GM21360 (cell line): ENCODE measurements around the gene SKI.
A peak's percentile ranks its signal among the peaks of the same experiment; 100 is the strongest.

Experiments
- ATAC-seq: cut with Tn5 transposase; IDR thresholded peaks from one replicate; pipeline ENCODE4 v1.9.1; 2021; ENCODE audit warnings: mild to moderate bottlenecking, moderate library complexity; ENCODE audit not compliant: unreplicated experiment

SKI gene

GRCh38 chr1:2274929-2275475 lies 46.9 kb downstream of the SKI start:
- ATAC-seq: no peak

GRCh38 chr1:2275796-2276536 lies 47.8 kb downstream of the SKI start:
- ATAC-seq: no peak

DNA sequence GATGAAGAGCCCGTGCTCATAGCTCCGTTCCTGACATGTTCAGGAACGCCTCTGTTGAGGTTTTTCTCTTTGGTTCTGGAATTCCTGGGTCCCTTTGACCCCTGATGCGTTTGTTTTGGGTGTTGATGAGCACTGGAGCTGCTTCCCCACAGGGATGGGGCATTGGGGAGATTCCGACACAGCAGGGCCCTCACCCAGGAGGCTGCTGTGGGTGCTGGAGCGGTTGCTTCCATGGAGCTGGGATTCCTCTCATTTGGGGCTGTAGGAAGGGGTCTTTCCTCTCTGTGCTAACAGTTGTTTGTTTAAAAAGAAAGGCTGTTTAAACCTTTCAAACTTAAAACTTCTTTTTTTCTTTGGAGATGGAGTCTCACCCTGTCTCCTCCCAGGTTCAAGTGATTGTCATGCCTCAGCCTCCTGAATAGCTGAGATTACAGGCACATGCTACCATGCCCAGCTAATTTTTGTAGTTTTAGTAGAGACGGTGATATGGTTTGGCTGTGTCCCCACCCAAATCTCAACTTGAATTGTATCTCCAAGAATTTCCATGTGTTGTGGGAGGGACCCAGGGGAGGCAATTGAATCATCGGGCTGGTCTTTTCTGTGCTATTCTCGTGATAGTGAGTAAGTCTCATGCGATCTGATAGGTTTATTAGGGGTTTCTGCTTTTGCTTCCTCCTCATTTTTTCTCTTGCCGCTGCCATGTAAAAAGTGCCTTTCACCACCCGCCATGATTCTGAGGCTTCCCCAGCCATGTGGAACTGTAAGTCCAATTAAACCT lies 48.9 kb downstream of the SKI start:
- ATAC-seq: no peak

GRCh38 chr1:2277741-2278488 lies 49.8 kb downstream of the SKI start:
- no peak for ATAC-seq

DNA sequence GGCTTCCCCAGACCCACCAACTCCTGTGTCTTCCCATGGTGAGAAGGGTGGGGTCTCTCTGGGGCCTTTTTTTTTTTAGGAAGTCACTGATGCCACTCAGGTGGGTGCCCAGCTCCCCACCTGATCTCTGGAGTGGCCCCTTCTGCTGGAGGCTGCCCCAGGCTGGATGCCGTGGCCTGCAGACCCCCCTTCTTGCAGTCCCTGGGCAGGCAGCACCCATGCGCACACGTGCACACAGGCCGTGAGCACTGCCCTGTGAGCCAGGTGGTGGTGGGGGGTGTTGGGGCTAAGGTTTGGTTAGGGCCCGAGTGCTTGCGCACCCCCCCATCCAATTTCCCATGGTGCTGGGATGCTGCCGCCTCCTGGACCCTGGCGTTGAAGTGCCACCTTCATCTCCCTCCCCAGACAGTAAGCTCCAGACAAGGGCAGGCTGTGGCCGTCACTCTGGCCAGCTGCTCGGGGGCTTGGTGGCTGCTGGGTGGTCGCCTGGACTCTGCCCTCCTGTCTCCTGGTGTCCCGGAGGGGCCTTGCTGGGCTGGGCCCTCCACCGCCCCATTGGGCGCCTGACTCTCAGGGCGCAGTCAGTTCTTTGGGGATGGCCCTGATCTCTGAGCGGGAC lies 50.6 kb downstream of the SKI start:
- ATAC-seq: no peak

- no peak for ATAC-seq
Measured at GRCh38 chr1:2279210-2279639, 51.1 kb downstream of the SKI start.

- no peak for ATAC-seq
Measured at GRCh38 chr1:2279817-2280216, 51.7 kb downstream of the SKI start.

GRCh38 chr1:2282556-2283270 lies 54.6 kb downstream of the SKI start:
- no peak for ATAC-seq

DNA sequence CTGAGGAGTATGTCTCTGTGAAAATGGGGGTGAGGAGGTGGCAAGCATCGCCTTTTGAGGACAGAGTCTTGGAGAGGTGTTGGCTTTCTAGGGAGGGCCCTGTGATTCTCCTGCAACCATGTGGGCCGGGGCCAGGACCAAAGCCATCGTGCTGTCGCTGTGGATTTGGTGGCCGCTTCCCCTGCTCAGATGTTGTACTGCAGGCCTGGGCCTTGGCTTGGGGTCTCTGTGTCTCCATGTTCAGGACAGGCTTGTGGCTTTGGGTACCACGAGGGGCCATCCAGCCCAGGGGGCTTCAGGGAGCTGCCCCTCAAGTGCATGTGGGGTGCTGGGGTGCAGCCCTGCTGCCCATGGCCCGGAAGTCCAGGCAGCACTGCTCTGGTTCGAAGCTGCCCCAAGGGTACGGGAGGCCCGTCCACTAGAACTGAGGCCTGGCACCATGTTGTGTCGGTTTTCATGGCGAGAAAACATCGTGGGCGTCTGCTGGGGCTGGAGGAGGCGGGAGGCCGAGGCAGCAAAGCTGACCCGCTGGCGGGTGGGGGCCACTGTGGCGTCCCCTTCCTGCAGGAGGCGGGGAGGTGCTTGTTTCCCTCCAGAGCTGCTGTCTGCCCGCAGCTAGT lies 55.4 kb downstream of the SKI start:
- ATAC-seq: no peak

DNA sequence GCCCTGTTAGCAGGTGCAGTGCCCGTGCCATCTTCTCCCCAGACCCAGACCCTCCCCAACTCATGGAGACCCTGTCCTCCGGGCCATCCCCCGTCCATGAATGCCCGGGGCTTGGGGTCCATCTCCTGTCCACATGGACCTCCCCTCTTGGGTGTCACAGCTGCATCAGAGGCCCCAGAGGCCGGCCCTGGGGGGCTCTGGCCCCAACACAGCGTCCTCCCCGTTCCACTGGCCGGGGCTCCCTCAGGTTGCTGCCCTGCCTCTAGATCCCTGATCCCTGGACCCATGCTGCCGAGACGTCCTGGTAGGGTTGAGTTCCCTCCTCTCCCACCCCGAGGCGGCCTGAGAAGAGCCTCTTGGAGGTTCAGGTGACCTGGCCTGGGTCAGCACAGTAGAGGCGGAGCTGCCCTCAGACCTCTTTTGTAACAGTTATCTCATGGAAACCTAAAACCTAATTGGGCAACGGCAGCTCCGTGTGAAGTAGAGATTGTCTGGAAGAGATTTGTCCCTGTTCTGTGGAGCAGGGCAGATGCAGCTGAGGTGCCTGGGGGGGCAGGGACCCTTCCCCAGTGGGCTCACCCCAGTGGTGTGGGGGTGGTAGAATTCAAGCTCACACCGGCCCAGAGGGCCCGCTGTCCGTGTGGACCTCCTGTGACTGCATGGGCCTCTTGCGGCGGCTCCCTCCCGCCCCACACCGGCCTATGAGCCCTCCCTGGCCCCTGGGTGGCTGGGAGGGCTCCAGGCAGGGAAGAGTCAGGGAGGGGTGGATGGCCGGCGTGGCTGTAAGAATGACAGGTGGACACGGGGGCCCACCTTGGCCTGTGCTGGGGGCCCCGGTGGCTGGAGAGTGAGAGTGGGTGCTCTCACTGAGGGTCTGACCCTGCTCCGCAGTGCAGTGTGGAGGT lies 56.1 kb downstream of the SKI start:
- ATAC-seq: no peak

GRCh38 chr1:2284932-2285331 lies 56.8 kb downstream of the SKI start:
- ATAC-seq: no peak

GRCh38 chr1:2286923-2287322 lies 58.8 kb downstream of the SKI start:
- no peak for ATAC-seq

GRCh38 chr1:2287649-2288048 lies 59.5 kb downstream of the SKI start:
- no peak for ATAC-seq

GRCh38 chr1:2288311-2288710 lies 60.2 kb downstream of the SKI start:
- no peak for ATAC-seq

DNA sequence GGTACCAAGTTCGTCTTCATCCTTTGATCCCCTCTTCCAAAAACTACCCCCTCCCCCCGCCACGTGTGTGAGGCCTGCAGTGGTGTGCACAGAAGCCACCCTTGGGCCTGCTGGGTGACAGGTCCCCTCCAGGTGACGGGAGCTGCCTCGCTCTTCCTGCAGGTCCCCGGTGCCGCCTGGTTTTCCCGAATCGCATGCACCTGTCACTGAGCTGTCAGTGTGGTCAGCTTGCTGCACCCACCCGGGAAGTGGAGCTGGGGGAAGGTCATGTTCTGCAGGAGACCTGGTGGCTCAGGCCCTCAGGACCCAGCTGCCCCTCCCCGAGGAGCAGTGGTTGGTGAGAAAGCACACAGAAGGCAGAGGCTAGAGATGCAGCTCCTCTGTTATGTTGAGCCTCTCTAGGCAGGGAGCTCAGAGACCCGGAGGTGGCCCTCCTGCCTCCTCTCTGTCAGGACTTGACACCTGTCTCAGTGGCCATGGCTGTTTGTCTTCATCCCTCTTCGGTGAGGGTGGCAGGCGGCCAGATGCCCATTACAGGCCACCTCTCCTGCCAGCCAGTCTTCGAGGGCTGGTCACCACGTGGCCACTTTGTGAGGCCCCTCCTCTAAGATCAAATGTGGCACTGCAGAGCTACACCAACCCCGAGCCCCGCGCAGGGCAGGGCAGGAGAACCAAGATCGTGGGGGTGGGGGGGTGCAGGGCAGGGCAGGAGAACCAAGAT lies 60.9 kb downstream of the SKI start:
- no peak for ATAC-seq

DNA sequence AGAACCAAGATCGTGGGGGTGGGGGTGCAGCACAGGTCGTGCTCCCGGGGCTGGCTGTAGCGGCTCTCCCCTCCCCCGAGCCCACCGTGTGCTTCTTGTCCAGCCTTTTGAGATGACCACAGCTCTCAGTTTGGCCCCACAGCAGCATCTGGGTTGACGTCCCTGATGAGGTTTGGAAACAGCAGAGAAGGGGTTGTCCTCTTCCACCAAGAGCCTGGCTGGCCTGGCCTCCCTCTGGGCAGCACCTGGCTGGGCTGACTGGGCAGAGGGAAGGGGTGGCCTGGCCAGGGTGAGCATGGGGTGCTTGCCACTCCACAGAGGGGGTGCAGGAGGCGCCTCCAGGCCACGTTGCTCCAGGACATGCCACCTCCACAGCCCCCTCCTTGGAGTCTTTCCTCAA lies 61.5 kb downstream of the SKI start:
- no peak for ATAC-seq

GRCh38 chr1:2290171-2290578 lies 62.1 kb downstream of the SKI start:
- peak; percentile 17 for ATAC-seq
